H1 (cell line): Measurements from ENCODE around the gene ATAD3B. TPM values are rescaled to one million over a fixed set of nuclear protein-coding genes. Genes with fewer than 3 reads are reported as not detected.

ENCODE experiments used
- CTCF ChIA-PET: fragments of 300-600 bp; sonication (Branson Sonifier 250); formaldehyde crosslinking; loops from one replicate; lab custom pipeline; 2021; ENCODE audit not compliant: partially characterized antibody; lab: Charles Lee
- POLR2A ChIA-PET: fragments of 300-600 bp; sonication (Branson Sonifier 250); formaldehyde crosslinking; loops from one replicate; lab custom pipeline; 2021; ENCODE audit warnings: inconsistent platforms; ENCODE audit not compliant: partially characterized antibody; lab: Charles Lee
- DNase-seq, 2 experiments: peaks; one replicate each; pipeline versions ENCODE4 v3.0.0 to v3.0.0-alpha.2; 2010 to 2022; ENCODE audit warnings: low spot score in 2 of 2, low read depth in 1 of 2, mixed read lengths in 1 of 2
- FAIRE-seq: peaks from 2 replicates; lab custom pipeline; 2011; peaks lifted over from hg19 to GRCh38; lab: Jason Lieb, UNC
- H2AFZ ChIP-seq: 2 replicates; pipeline ENCODE4 v1.8.1; 2012; ENCODE audit warnings: low read length, inconsistent platforms
- H2AK5ac ChIP-seq: 2 replicates; pipeline ENCODE4 v1.6.1; 2013; ENCODE audit warnings: low read depth, low read length
- H2BK120ac ChIP-seq: replicated peaks from 2 replicates; pipeline ENCODE3; 2013; ENCODE audit warnings: low read depth, low read length, inconsistent platforms
- H2BK12ac ChIP-seq: 2 replicates; pipeline ENCODE4 v1.6.1; 2013; ENCODE audit warnings: low read depth, low read length
- H2BK15ac ChIP-seq: 2 replicates; pipeline ENCODE4 v1.6.1; 2013; ENCODE audit warnings: low read length
- H2BK20ac ChIP-seq: 2 replicates; pipeline ENCODE4 v1.6.1; 2013; ENCODE audit warnings: low read length
- H2BK5ac ChIP-seq: 2 replicates; pipeline ENCODE4 v1.6.1; 2013; ENCODE audit warnings: low read depth, low read length
- H3K14ac ChIP-seq: 2 replicates; pipeline ENCODE4 v1.6.1; 2013; ENCODE audit warnings: inconsistent platforms; ENCODE audit not compliant: insufficient read length
- H3K18ac ChIP-seq: 2 replicates; pipeline ENCODE4 v1.6.1; 2013; ENCODE audit warnings: low read length; ENCODE audit errors: extremely low read depth
- H3K23ac ChIP-seq: 2 replicates; pipeline ENCODE4 v1.6.1; 2013; ENCODE audit warnings: inconsistent platforms; ENCODE audit not compliant: insufficient read length
- H3K23me2 ChIP-seq: 2 replicates; pipeline ENCODE4 v1.6.1; 2013; ENCODE audit warnings: low read depth, low read length
- H3K27ac ChIP-seq: 2 replicates; pipeline ENCODE4 v1.6.1; 2011; ENCODE audit warnings: low read depth, low read length, inconsistent platforms
- H3K27me3 ChIP-seq, 4 experiments: replicated peaks in 1 of 4; 1 replicate in 1 of 4; 2 replicates in 3 of 4; pipeline versions ENCODE4 v1.6.1 to v1.8.1; 2011 to 2013; ENCODE audit warnings: low read length in 3 of 4, mild to moderate bottlenecking in 3 of 4, inconsistent platforms in 2 of 4, mixed read lengths in 2 of 4, moderate library complexity in 1 of 4; ENCODE audit not compliant: control insufficient read depth in 3 of 4, insufficient read depth in 3 of 4; ENCODE audit errors: extremely low read depth in 1 of 4
- H3K36me3 ChIP-seq, 4 experiments: 2 replicates each; pipeline versions ENCODE4 v1.6.1 to v1.8.1; 2011 to 2013; ENCODE audit warnings: mild to moderate bottlenecking in 4 of 4, low read length in 3 of 4, moderate library complexity in 2 of 4, control low read depth in 1 of 4, inconsistent platforms in 1 of 4; ENCODE audit not compliant: insufficient read depth in 4 of 4, control insufficient read depth in 2 of 4
- H3K4ac ChIP-seq: replicated peaks from 2 replicates; pipeline ENCODE3; 2013; ENCODE audit warnings: low read length, low read depth, mixed read lengths, inconsistent platforms; ENCODE audit not compliant: insufficient read length
- H3K4me1 ChIP-seq, 4 experiments: replicated peaks in 1 of 4; 1 replicate in 1 of 4; 2 replicates in 3 of 4; pipeline versions ENCODE4 v1.6.1 to v1.8.1; 2011 to 2013; ENCODE audit warnings: low read length in 3 of 4, inconsistent platforms in 2 of 4, mixed read lengths in 1 of 4; ENCODE audit not compliant: insufficient read depth in 4 of 4, control insufficient read depth in 3 of 4
- H3K4me2 ChIP-seq, 2 experiments: 2 replicates each; pipeline versions ENCODE4 v1.6.1 to v1.8.1; 2011 to 2013; ENCODE audit warnings: low read depth in 2 of 2, low read length in 2 of 2, control low read depth in 1 of 2, inconsistent platforms in 1 of 2, mild to moderate bottlenecking in 1 of 2; ENCODE audit not compliant: insufficient read depth in 1 of 2
- H3K4me3 ChIP-seq, 4 experiments: fragments of 200-600, 300-600 bp in 1 of 4; sonication (generic), shearing (Covaris generic), sonication (Bioruptor Twin) in 1 of 4; 2 replicates each; pipeline versions ENCODE4 v1.5.1 to v1.8.1; 2011 to 2016; ENCODE audit warnings: low read length in 4 of 4, low read depth in 3 of 4, control low read depth in 2 of 4, inconsistent platforms in 2 of 4, mild to moderate bottlenecking in 2 of 4, mixed read lengths in 1 of 4, moderate library complexity in 1 of 4; ENCODE audit not compliant: insufficient read depth in 2 of 4; ENCODE audit errors: extremely low read depth in 1 of 4
- H3K56ac ChIP-seq: replicated peaks from 2 replicates; pipeline ENCODE3; 2013; ENCODE audit warnings: low read depth, mild to moderate bottlenecking, mixed read lengths, low read length, inconsistent platforms; ENCODE audit not compliant: insufficient read length
- H3K79me1 ChIP-seq: 2 replicates; pipeline ENCODE4 v1.6.1; 2013; ENCODE audit warnings: low read depth, low read length, control low read depth
- H3K79me2 ChIP-seq, 2 experiments: 2 replicates each; pipeline versions ENCODE4 v1.6.1 to v1.8.1; 2012 to 2013; ENCODE audit warnings: low read length in 2 of 2, mild to moderate bottlenecking in 2 of 2, inconsistent platforms in 1 of 2; ENCODE audit not compliant: insufficient read depth in 2 of 2, control insufficient read depth in 1 of 2
- H3K9ac ChIP-seq, 4 experiments: replicated peaks in 1 of 4; 1 replicate in 1 of 4; 2 replicates in 3 of 4; pipeline versions ENCODE4 v1.6.1 to v1.8.1; 2011 to 2013; ENCODE audit warnings: low read depth in 3 of 4, low read length in 3 of 4, control low read depth in 2 of 4, mild to moderate bottlenecking in 2 of 4, moderate library complexity in 2 of 4, inconsistent platforms in 1 of 4; ENCODE audit errors: extremely low read depth in 1 of 4
- H3K9me3 ChIP-seq, 2 experiments: 2 replicates each; pipeline versions ENCODE4 v1.6.1 to v1.8.1; 2012 to 2013; ENCODE audit warnings: mild to moderate bottlenecking in 2 of 2, moderate library complexity in 2 of 2, control low read depth in 1 of 2, inconsistent platforms in 1 of 2, low read depth in 1 of 2, low read length in 1 of 2, mixed read lengths in 1 of 2; ENCODE audit not compliant: insufficient read depth in 2 of 2
- H4K20me1 ChIP-seq, 2 experiments: replicated peaks in 1 of 2; 2 replicates each; pipeline versions ENCODE3 to v1.8.1; 2011 to 2013; ENCODE audit warnings: inconsistent platforms in 2 of 2, low read length in 2 of 2, mild to moderate bottlenecking in 1 of 2; ENCODE audit not compliant: insufficient read depth in 2 of 2, control insufficient read depth in 1 of 2
- H4K5ac ChIP-seq: 2 replicates; pipeline ENCODE4 v1.6.1; 2013; ENCODE audit warnings: low read length, low read depth, mixed read lengths, inconsistent platforms; ENCODE audit not compliant: insufficient read length
- H4K8ac ChIP-seq: 2 replicates; pipeline ENCODE4 v1.8.0; 2013; ENCODE audit warnings: mild to moderate bottlenecking, moderate library complexity, low read length, inconsistent platforms; ENCODE audit not compliant: insufficient read depth; ENCODE audit errors: extremely low read depth
- H4K91ac ChIP-seq: replicated peaks from 2 replicates; pipeline ENCODE3; 2013; ENCODE audit warnings: low read length, mixed read lengths, inconsistent platforms; ENCODE audit not compliant: insufficient read length
- CBX8 ChIP-seq: fragments of 300-800, 300-1000 bp; sonication (generic); IDR thresholded peaks from 2 replicates; pipeline ENCODE4 v1.7.1; 2016; ENCODE audit warnings: low read depth, low read length, borderline replicate concordance
- EP300 ChIP-seq, 2 experiments: IDR thresholded peaks; 1 replicate in 1 of 2; 2 replicates in 1 of 2; pipeline ENCODE4 v1.6.1; 2011 to 2012; ENCODE audit warnings: low read depth in 2 of 2, low read length in 2 of 2, mild to moderate bottlenecking in 2 of 2, borderline replicate concordance in 1 of 2, inconsistent platforms in 1 of 2, moderate library complexity in 1 of 2
- KDM5A ChIP-seq: fragments of 200-600 bp; IDR thresholded peaks from 2 replicates; pipeline ENCODE4 v1.7.1; 2012; ENCODE audit warnings: mild to moderate bottlenecking, low read length, inconsistent platforms, mixed read lengths
- SIX5 ChIP-seq: IDR thresholded peaks from 2 replicates; pipeline ENCODE4 v1.6.1; 2011; ENCODE audit warnings: mild to moderate bottlenecking, low read depth, low read length
- WGBS, 2 experiments: shearing (Covaris generic) in 1 of 2; methylation state at CpG; one replicate each; pipeline versions ENCODE4 v1.1.6 to v1.1.7; 2013 to 2015; ENCODE audit warnings: low lambda C conversion rate in 2 of 2, mixed read lengths in 2 of 2, inconsistent platforms in 1 of 2, low coverage in 1 of 2, missing lambda C conversion rate in 1 of 2; ENCODE audit not compliant: insufficient replicate concordance in 2 of 2, insufficient coverage in 1 of 2, insufficient read length in 1 of 2; ENCODE audit errors: extremely low coverage in 1 of 2, missing lambda C conversion rate in 1 of 2; 5-methylcytosine and 5-hydroxymethylcytosine counted together
- polyA plus RNA-seq, 7 experiments: library from polyadenylated mRNA; depleted of rRNA in 3 of 7; stranded (reverse) in 5 of 7; unstranded in 2 of 7; fragments of >200 nt in 5 of 7; fragments of 200-250 nt in 2 of 7; gene quantifications; 1 replicate in 5 of 7; 2 replicates in 1 of 7; 4 replicates in 1 of 7; pipeline versions ENCODE4 v1.2.1 to v1.2.3, GENCODE V29; 2011 to 2013; ENCODE audit warnings: missing spikeins in 2 of 7, mixed read lengths in 2 of 7
- total RNA-seq: library from RNA; stranded (reverse); fragmentation: NEBNext Ultra II Directional; extraction: Animal tissue kit (Norgen Biotek cat#: 25700); gene quantifications from 2 replicates; pipeline ENCODE4 v1.2.1, GENCODE V29; 2021

ATAD3B gene
- total and polyA plus RNA-seq, 2 of the 8 experiments (the other 6 are each of a cell fraction or from before 2014, with no cell fraction given): 31.3 to 63.0 TPM

- 95% methylated on average over 15 of the region's 18 CpGs; no CpG with 5 or more reads in 1 of the 2 experiments for WGBS, 2 experiments
- ChIA-PET CTCF (interaction anchor here (0.7 to 1.5 kb wide), 2 partner anchors 22 to 25 kb away, joined by 3 read pairs; no protein-coding TSS in a partner anchor), POLR2A (interaction anchor here (0.8 to 1.7 kb wide), 5 partner anchors 9 to 91 kb away, joined by 3 to 9 read pairs (median 3); partner anchors contain the start of gene ATAD3A)
- Histone ChIP-seq H2BK15ac (no peak overlapping the region), H3K4me3 (no peak overlapping the region), H3K79me1 (no peaks in the 10 kb centered on the region), H3K9ac (no peak overlapping the region), H4K5ac (no peak overlapping the region), H4K91ac (no peak overlapping the region), H3K9me3 (peaks cover 3 to 5% of the 10 kb centered on the region in 2 experiments; a peak in 1 of 4 replicates), H3K4me1 (no peaks in the 10 kb centered on the region), H3K79me2 (no peaks in the 10 kb centered on the region), H2AFZ (no peak overlapping the region), H3K4ac (no peak overlapping the region), H3K56ac (no peak overlapping the region), H2BK120ac (no peak overlapping the region), H3K18ac (no peak overlapping the region), H2BK12ac (no peak overlapping the region), H2AK5ac (no peak overlapping the region), H3K27ac (no peak overlapping the region), H3K4me2 (no peak overlapping the region), H3K23ac (no peak overlapping the region), H2BK20ac (no peak overlapping the region), H4K20me1 (peaks cover 0 to 1% of the 10 kb centered on the region in 2 experiments), H3K14ac (no peak overlapping the region), H2BK5ac (no peak overlapping the region), H3K36me3 (peaks cover 4 to 32% (median 11%) of the 10 kb centered on the region in 4 experiments; a peak in 4 of 8 replicates), H3K27me3 (no peaks in the 10 kb centered on the region), H4K8ac (no peak overlapping the region), H3K23me2 (no peaks in the 10 kb centered on the region)
- DNase-seq (no peak), FAIRE-seq (no peak)
- TF ChIP-seq KDM5A (no peak), CBX8 (no peak), EP300 (IDR thresholded peaks at IDR 0.05; ENCODE audit: borderline replicate concordance in 1 of 2, low read depth in 2 of 2, low read length in 2 of 2) (no peak), SIX5 (no peak)
These were observed 57.8 kb downstream of the ATAD3B start for GRCh38 chr1:1529321-1529720.
